ENCODE results near the gene PRRX2.

- TF ChIP-seq, protein P1, sequence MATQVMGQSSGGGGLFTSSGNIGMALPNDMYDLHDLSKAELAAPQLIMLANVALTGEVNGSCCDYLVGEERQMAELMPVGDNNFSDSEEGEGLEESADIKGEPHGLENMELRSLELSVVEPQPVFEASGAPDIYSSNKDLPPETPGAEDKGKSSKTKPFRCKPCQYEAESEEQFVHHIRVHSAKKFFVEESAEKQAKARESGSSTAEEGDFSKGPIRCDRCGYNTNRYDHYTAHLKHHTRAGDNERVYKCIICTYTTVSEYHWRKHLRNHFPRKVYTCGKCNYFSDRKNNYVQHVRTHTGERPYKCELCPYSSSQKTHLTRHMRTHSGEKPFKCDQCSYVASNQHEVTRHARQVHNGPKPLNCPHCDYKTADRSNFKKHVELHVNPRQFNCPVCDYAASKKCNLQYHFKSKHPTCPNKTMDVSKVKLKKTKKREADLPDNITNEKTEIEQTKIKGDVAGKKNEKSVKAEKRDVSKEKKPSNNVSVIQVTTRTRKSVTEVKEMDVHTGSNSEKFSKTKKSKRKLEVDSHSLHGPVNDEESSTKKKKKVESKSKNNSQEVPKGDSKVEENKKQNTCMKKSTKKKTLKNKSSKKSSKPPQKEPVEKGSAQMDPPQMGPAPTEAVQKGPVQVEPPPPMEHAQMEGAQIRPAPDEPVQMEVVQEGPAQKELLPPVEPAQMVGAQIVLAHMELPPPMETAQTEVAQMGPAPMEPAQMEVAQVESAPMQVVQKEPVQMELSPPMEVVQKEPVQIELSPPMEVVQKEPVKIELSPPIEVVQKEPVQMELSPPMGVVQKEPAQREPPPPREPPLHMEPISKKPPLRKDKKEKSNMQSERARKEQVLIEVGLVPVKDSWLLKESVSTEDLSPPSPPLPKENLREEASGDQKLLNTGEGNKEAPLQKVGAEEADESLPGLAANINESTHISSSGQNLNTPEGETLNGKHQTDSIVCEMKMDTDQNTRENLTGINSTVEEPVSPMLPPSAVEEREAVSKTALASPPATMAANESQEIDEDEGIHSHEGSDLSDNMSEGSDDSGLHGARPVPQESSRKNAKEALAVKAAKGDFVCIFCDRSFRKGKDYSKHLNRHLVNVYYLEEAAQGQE (IDR thresholded peaks at IDR 0.05; ENCODE audit: unreplicated experiment) = no peak
- TF ChIP-seq POLR2AphosphoS5 (IDR thresholded peaks at IDR 0.05; ENCODE audit: low read depth) = no peak
- no peak for TF ChIP-seq EZH2 (IDR thresholded peaks at IDR 0.05; ENCODE audit: low read depth, unreplicated experiment)
- TF ChIP-seq, protein P2, sequence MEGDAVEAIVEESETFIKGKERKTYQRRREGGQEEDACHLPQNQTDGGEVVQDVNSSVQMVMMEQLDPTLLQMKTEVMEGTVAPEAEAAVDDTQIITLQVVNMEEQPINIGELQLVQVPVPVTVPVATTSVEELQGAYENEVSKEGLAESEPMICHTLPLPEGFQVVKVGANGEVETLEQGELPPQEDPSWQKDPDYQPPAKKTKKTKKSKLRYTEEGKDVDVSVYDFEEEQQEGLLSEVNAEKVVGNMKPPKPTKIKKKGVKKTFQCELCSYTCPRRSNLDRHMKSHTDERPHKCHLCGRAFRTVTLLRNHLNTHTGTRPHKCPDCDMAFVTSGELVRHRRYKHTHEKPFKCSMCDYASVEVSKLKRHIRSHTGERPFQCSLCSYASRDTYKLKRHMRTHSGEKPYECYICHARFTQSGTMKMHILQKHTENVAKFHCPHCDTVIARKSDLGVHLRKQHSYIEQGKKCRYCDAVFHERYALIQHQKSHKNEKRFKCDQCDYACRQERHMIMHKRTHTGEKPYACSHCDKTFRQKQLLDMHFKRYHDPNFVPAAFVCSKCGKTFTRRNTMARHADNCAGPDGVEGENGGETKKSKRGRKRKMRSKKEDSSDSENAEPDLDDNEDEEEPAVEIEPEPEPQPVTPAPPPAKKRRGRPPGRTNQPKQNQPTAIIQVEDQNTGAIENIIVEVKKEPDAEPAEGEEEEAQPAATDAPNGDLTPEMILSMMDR (conservative IDR thresholded peaks at IDR 0.05; ENCODE audit: low read depth in 2 of 2) = no peak
- TF ChIP-seq EZH2phosphoT487 (IDR thresholded peaks at IDR 0.05; ENCODE audit: unreplicated experiment) = no peak
- no peak for TF ChIP-seq CREB1 (CRISPR knock-in tag; IDR thresholded peaks at IDR 0.05; ENCODE audit: low read depth)
- TF ChIP-seq ZNF331 (CRISPR knock-in tag; IDR thresholded peaks at IDR 0.05; ENCODE audit: low read depth) = no peak
- TF ChIP-seq ETS1 (IDR thresholded peaks at IDR 0.05) = no peak
- TF ChIP-seq JUNB (IDR thresholded peaks at IDR 0.05; ENCODE audit: unreplicated experiment) = no peak
- no peak for TF ChIP-seq NANOG (IDR thresholded peaks at IDR 0.05; ENCODE audit: borderline replicate concordance)
- TF ChIP-seq STAT1 (IDR thresholded peaks at IDR 0.05; ENCODE audit: unreplicated experiment) = no peak
Measured at GRCh38 chr9:129765764-129766317, 100.4 kb downstream of the PRRX2 start.

Measured in GM23338 (cell line).